ENCODE data around the gene CCDC102A.

Gene CCDC102A

GRCh38 chr16:57485091-57485915, 51.1 kb downstream of the CCDC102A start:
- Histone ChIP-seq H3K36me3 (ENCODE audit: low read depth) (no peaks in the 10 kb centered on the region), H3K27me3 (ENCODE audit: insufficient read depth, poor library complexity, severe bottlenecking) (no peaks in the 10 kb centered on the region), H3K4me3 (ENCODE audit: severe bottlenecking) (peak overlapping the region; percentile 69), H3K27ac (ENCODE audit: poor library complexity, severe bottlenecking) (no peak overlapping the region), H3K9me3 (ENCODE audit: severe bottlenecking) (no peaks in the 10 kb centered on the region), H3K4me1 (ENCODE audit: insufficient read depth, poor library complexity, severe bottlenecking) (peaks cover 4% of the 10 kb centered on the region)
- peak; percentile 2; the same call in 1 of the 3 replicates for ATAC-seq (ENCODE audit: low read depth)
- no peak for TF ChIP-seq CTCF (IDR thresholded peaks at IDR 0.05; ENCODE audit: poor library complexity, severe bottlenecking)
- DNase-seq (ENCODE audit: low spot score), result peak; percentile 58

GRCh38 chr16:57484515-57485005, 51.8 kb downstream of the CCDC102A start:
- Histone ChIP-seq H3K4me1 (ENCODE audit: insufficient read depth, poor library complexity, severe bottlenecking) (peaks cover 4% of the 10 kb centered on the region), H3K4me3 (ENCODE audit: severe bottlenecking) (no peak overlapping the region), H3K27me3 (ENCODE audit: insufficient read depth, poor library complexity, severe bottlenecking) (no peaks in the 10 kb centered on the region), H3K36me3 (ENCODE audit: low read depth) (no peaks in the 10 kb centered on the region), H3K27ac (ENCODE audit: poor library complexity, severe bottlenecking) (no peak overlapping the region), H3K9me3 (ENCODE audit: severe bottlenecking) (no peaks in the 10 kb centered on the region)
- DNase-seq (ENCODE audit: low spot score) (no peak), ATAC-seq (ENCODE audit: low read depth) (no peak)
- TF ChIP-seq CTCF (IDR thresholded peaks at IDR 0.05; ENCODE audit: poor library complexity, severe bottlenecking), result no peak

DNA sequence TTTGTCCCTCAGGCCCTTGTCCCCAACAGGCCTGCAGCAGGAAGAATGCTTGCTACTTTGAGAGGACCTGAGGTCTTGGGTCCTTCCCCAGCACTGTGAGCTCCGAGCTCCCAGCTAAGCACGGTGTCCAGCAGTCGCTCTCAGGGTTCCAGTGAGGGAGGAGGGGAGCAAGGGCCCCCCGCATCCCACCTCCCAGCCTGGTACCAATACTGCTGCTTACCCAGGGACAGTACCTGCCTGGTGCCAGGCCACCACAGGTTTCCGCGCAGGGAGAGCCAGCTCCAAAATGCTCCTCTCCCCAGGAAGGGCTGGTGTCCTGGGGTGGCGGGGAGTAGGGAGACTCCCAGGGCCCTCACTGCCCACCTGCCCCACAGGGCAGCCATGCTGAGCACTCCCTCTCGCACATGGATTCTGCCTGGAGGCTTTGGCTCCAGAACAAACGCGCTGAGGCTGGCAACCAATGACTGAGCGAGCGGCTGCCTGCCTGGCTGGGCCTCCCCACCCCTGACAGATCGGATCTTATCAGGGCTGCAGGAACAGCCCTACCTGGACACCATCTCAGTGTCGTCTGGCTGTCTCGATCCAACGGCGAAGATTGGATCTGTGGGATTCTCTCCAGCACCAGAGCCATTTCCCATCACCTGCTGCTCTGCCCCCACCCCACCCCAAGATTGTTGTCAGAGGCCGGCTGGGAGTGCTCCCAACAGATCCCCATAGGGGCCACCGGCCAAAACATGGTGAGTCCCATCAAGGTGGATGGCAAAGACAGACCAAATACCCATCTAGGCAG, 52.5 kb downstream of the CCDC102A start:
- H3K27ac ChIP-seq (ENCODE audit: poor library complexity, severe bottlenecking), result no peak overlapping the region
- TF ChIP-seq CTCF (IDR thresholded peaks at IDR 0.05; ENCODE audit: poor library complexity, severe bottlenecking), result no peak
- H3K4me1 ChIP-seq (ENCODE audit: insufficient read depth, poor library complexity, severe bottlenecking), result peaks cover 4% of the 10 kb centered on the region
- no peak for ATAC-seq (ENCODE audit: low read depth)
- no peaks in the 10 kb centered on the region for H3K27me3 ChIP-seq (ENCODE audit: insufficient read depth, poor library complexity, severe bottlenecking)
- no peak for DNase-seq (ENCODE audit: low spot score)
- no peaks in the 10 kb centered on the region for H3K36me3 ChIP-seq (ENCODE audit: low read depth)
- H3K9me3 ChIP-seq (ENCODE audit: severe bottlenecking), result no peaks in the 10 kb centered on the region
- H3K4me3 ChIP-seq (ENCODE audit: severe bottlenecking), result no peak overlapping the region

- Histone ChIP-seq H3K27ac (ENCODE audit: poor library complexity, severe bottlenecking) (no peak overlapping the region), H3K27me3 (ENCODE audit: insufficient read depth, poor library complexity, severe bottlenecking) (no peaks in the 10 kb centered on the region), H3K9me3 (ENCODE audit: severe bottlenecking) (no peaks in the 10 kb centered on the region), H3K36me3 (ENCODE audit: low read depth) (no peaks in the 10 kb centered on the region), H3K4me3 (ENCODE audit: severe bottlenecking) (no peak overlapping the region), H3K4me1 (ENCODE audit: insufficient read depth, poor library complexity, severe bottlenecking) (peaks cover 4% of the 10 kb centered on the region)
- no peak for TF ChIP-seq CTCF (IDR thresholded peaks at IDR 0.05; ENCODE audit: poor library complexity, severe bottlenecking)
- ATAC-seq (ENCODE audit: low read depth) (no peak), DNase-seq (ENCODE audit: low spot score) (no peak)
These were observed 53.4 kb downstream of the CCDC102A start for GRCh38 chr16:57482845-57483545.

Measured in RWPE2 (cell line).